Left lobe of liver (tissue), 2 donors: Measurements from ENCODE around the gene MRPL23. TPM values are rescaled to one million over a fixed set of nuclear protein-coding genes. Genes with fewer than 3 reads are reported as not detected.

ENCODE experiments used
- ATAC-seq: fragments of 200-7000 bp; cut with Tn5 transposase; one replicate; pipeline ENCODE4 v1.9.1; 2020; ENCODE audit warnings: mild to moderate bottlenecking, moderate library complexity
- DNase-seq: peaks from one replicate; pipeline ENCODE4 v3.0.0-alpha.2; 2020; ENCODE audit warnings: low spot score
- total RNA-seq: library from RNA; stranded (reverse); gene quantifications from one replicate; pipeline ENCODE4 v1.2.1, GENCODE V29; 2021
- donor health status: DM: no; HTN: no; CAD: no; lungs with moderate emphysema.
- donor health status: DM: no; HTN: yes; CAD: no.

The MRPL23 gene
- total RNA-seq, 1 donor from 2014 or later = 47.2 TPM

DNA sequence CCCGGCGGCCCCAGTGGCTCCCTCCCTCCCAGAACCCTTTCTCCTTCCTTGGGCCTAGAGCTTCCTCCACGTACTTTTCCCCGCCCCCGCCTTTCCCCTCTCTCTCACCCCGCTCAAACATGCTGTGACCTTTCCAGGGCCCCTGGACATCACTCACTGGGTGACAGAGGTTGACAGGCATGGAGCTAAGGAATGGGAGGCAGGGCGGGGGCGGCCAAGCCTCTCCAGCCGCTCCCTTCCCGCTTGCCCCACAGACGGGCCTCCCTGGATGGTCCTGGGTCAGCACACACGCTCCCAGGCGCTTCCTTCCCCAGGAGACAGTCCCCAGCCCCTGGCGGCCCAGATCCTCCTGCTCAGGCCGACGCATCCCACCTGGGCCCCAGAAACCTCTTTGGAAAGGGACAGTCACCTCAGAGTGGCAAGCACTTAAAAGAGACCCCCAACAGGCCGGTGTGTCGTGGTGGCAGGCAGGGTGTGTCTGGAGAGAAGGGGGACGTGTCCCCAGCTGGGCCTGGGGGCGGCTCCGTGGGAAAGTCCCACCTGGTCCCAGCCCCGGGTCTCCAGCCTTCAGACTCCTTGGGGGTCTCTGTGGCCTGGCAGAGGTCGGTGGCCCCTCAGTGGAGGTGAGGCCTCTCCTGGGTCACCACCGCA, 41.7 kb downstream of the MRPL23 start:
- DNase-seq = peak; percentile 40
- ATAC-seq = peak; percentile 25

DNA sequence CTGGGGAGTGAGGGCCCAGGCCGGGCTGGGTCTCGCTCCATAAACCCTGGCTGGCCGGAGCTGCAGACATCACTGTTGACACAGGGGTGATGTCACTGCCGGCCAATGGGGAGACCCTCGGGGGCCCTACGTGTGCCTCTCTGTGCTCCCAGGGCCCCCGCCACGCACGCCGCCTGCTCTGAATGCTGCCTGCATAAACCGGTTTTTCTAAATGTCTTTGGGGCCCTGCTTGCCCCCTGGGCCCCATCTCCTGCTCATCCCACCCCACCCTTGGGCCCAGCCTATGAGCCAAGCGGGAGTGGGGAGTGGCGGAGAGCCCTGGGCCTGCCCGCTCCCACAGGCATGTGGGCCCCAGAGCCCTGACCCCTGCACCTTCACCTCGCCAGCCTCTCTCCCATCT, 42.8 kb downstream of the MRPL23 start:
- ATAC-seq = no peak

DNA sequence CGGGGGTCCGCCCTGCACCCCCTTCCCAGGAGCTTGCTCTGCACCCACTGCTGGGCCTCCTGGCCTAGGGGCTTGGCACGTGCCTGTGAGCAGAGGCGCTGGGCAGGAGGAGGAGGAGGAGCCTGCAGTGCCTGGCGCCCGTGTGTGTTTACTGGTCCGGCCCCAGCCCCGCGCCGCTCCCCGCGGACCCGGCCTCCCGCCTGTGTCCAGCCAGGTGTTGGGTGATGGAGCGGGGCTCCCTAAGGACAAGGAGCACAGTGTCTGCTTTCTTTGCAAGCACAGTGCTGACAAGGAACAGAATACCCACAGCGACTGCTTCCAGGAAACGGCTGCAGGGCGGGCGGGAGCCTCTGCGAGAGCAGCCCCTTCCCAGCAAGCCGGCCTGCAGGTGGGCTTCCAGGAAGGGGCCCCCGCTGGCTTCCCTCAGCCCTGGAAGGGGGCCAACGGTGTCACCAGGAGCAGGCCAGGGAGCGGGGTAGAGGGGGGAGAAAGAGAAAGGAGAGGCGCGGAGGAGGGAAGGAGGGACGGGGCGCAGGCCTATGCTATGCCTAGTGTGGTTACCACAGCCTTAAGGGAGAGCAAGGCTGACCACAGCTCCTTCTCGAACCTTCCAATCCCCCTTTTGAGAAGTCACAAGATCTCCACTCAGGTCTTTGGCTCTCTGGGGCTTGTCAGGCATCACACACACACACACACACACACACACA, 43.9 kb downstream of the MRPL23 start:
- peak; percentile 14 for ATAC-seq

More for the DNA sequence above, 42.8 kb downstream of the MRPL23 start:
- no peak for DNase-seq

GRCh38 chr11:1992111-1992510, 45.0 kb downstream of the MRPL23 start:
- DNase-seq (no peak), ATAC-seq (no peak)

More for the DNA sequence above, 43.9 kb downstream of the MRPL23 start:
- no peak for DNase-seq

DNA sequence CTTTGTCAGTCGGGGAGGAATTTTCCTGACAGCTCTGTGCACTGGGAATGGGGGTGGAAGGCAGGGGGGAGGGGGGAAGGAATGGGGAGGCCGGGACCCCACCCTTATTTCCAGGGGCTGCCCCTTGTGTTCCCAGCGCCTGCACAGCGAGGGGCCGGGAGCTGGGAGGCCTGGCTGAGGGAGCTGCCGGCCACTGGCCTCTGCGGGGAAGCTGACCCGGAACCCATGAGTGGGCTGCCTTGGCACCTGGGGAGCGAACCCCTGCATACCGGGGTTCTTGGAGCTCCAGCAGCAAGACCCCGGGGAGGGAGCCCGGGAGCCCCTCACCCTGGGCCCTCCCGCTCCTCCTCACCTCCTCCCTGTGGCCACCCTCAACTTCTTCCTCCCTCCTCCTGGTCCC, 47.0 kb downstream of the MRPL23 start:
- DNase-seq (no peak), ATAC-seq (no peak)

DNA sequence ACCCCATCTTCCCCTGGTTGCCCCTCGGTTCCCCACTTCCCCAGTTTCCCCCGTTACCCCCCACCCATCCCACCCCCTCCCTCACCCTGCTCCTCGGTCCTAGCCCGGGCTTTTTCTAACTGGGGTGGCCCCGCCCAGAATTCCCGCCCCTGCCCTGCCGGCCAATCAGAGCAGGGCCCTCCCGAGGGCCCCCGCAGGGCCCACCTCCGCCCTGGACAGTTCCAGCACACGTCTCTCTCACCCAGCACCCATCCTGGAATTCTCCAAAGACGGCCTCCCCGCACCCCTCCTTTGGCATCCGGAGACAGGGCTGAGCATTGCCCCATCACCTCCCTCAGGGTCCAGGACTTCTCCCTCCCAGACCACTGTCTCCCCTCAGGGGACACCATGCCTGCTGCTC, 50.6 kb downstream of the MRPL23 start, which contains the start of gene H19:
Gene H19, minus strand, starts transcription at position 88 of the 400 bp plus-strand sequence.
- ATAC-seq (peak; percentile 44), DNase-seq (no peak)

DNA sequence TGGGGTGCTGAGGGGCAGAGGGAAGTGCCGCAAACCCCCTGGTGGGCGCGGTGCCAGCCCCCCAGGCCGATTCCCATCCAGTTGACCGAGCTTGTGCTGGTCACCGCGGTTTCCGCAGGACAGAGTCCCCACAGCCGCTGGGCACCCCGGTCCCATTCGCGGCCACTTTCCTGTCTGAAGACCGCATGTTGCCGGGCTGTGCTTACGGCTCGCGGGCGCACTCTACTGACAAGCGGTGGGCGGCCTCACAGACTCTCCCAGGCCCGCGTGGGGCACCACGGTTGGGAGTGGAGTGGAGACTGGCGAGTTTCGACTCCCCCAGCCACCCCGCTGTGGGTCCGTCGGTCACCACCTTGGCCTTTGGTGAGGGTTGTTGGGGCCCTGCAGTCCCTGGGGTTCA, 51.2 kb downstream of the MRPL23 start:
- DNase-seq (no peak), ATAC-seq (peak; percentile 70)

- no peak for ATAC-seq
- DNase-seq = no peak
Observed at GRCh38 chr11:1998861-1999260, 51.7 kb downstream of the MRPL23 start.

DNA sequence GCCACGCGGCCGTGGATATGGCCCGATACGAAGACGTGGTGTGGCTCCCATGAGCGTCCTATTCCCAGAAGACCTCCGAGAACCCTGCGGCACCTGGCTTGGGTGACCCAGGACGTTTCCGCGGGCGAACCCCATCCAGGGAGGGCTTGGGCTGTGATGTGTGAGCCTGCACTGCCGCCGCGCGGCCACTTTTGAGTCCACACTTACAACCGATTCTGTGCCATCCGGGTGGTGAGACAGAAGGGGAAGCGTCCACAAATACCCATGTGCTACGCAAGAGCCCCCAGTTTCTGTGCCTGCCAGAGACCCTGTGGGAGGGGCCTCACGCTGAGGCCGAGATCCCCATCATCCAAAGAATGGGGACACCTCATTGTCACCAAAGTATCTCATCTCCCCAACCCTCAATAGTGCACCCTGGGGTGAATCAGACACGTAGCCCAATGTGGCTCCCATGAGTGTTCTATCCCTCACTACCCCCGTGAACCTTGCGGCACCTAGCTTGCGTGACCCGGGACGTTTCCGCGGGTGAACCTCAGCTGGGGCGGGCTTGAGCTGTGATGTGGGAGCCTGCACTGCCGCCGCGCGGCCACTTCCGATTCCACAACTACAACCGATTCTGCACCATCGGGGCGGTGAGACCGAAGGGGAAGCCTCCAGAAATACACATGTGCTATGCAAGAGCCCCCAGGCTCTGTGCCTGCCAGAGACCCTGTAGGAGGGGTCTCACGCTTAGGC, 55.1 kb downstream of the MRPL23 start:
- DNase-seq (no peak), ATAC-seq (peak; percentile 51)

GRCh38 chr11:2002807-2003206, 55.7 kb downstream of the MRPL23 start:
- ATAC-seq = peak; percentile 68
- no peak for DNase-seq

DNA sequence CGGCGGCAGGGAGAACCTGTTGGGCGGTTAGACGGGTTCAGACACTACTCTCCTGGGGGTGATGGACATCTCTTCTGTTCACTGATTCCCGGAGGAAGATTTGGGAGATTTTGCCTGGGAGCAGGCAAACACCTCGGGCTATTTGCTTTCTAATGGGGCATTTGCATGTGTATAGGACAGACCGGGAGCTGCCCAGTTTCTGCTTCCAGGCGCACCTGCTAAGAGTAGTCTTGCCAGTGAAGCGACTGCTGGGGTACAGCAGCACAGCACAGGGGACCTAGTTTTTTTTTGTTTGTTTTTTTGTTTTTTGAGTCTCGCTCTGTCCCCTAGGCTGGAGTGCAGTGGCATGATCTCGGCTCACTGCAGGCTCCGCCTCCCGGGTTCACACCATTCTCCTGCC, 57.3 kb downstream of the MRPL23 start:
- DNase-seq (no peak), ATAC-seq (no peak)

Other genes with a start within 250 kb of the MRPL23 start
- 15.7 TPM for gene IFITM10, start 196.7 kb upstream of the MRPL23 start, total RNA-seq
- gene CTSD, start 183.4 kb upstream of the MRPL23 start, total RNA-seq = 564 TPM
- gene SYT8, start 112.3 kb upstream of the MRPL23 start, total RNA-seq = 0.30 TPM
- not detected for gene TNNI2, start 108.4 kb upstream of the MRPL23 start, total RNA-seq
- gene LSP1, start 94.2 kb upstream of the MRPL23 start, total RNA-seq = 3.6 TPM
- gene PRR33, start 55.4 kb upstream of the MRPL23 start, total RNA-seq = not detected
- not detected for gene TNNT3, start 27.6 kb upstream of the MRPL23 start, total RNA-seq
- gene H19, start 50.5 kb downstream of the MRPL23 start, total RNA-seq = 199 TPM
- gene IGF2, start 192.1 kb downstream of the MRPL23 start, total RNA-seq = 254 TPM
- not detected for gene INS, start 213.9 kb downstream of the MRPL23 start, total RNA-seq
- gene TH, start 224.5 kb downstream of the MRPL23 start, total RNA-seq = not detected